Right ventricle myocardium superior (tissue), 1 donor: Measurements from ENCODE around the gene CHST13. TPM values are rescaled to one million over a fixed set of nuclear protein-coding genes. Genes with fewer than 3 reads are reported as not detected.
"Not testable (repeated sequence)": the region's sequence is repeated elsewhere in the genome, so short reads cannot be mapped to it uniquely, and the experiment has no call there.

ENCODE experiments used
- ATAC-seq: fragments of 200-7000 bp; cut with Tn5 transposase; one replicate; pipeline ENCODE4 v1.9.1; 2020; ENCODE audit warnings: mild to moderate bottlenecking; ENCODE audit not compliant: poor library complexity
- DNase-seq: peaks from one replicate; pipeline ENCODE4 v3.0.0-alpha.2; 2020
- intact Hi-C: fragments of 100-400 bp; cut with DNase I; formaldehyde crosslinking; loops from one replicate; pipeline ENCODE4 v1.11.2; 2022
- total RNA-seq: library from RNA; stranded (reverse); fragmentation: NEBNext Ultra II Directional; extraction: Animal tissue kit (Norgen Biotek cat#: 25700); gene quantifications from one replicate; pipeline ENCODE4 v1.2.1, GENCODE V29; 2021
- donor health status: DM: no; HTN: yes; CAD: no; lungs with severe emphysema.

CHST13 gene
- total RNA-seq, 1 donor from 2014 or later = 0.11 TPM

- intact Hi-C loops = no loop called here
- ATAC-seq (no peak), DNase-seq (no peak)
Measured at GRCh38 chr3:126533506-126533905, 9.6 kb downstream of the CHST13 start.

GRCh38 chr3:126534716-126535115 lies 10.8 kb downstream of the CHST13 start:
- intact Hi-C loops, ATAC-seq: not testable (repeated sequence)
- peak; percentile 18 for DNase-seq

GRCh38 chr3:126535636-126536035 lies 11.7 kb downstream of the CHST13 start:
- intact Hi-C loops = no loop called here
- DNase-seq (peak; percentile 20), ATAC-seq (no peak)

GRCh38 chr3:126536126-126536525 lies 12.2 kb downstream of the CHST13 start:
- peak; percentile 4 for DNase-seq
- ATAC-seq = no peak
- intact Hi-C loops = no loop called here

GRCh38 chr3:126537116-126537729 lies 13.3 kb downstream of the CHST13 start:
- intact Hi-C loops = no loop called here
- ATAC-seq (no peak), DNase-seq (peak; percentile 16)

GRCh38 chr3:126537730-126538281 lies 13.9 kb downstream of the CHST13 start:
- intact Hi-C loops = no loop called here
- peak; percentile 39 for DNase-seq
- peak; percentile 46 for ATAC-seq

- no peak for ATAC-seq
- peak; percentile 35 for DNase-seq
- intact Hi-C loops = no loop called here
Measured at GRCh38 chr3:126538316-126538715, 14.4 kb downstream of the CHST13 start.

- ATAC-seq (no peak), DNase-seq (no peak)
- intact Hi-C loops = no loop called here
Measured at GRCh38 chr3:126538966-126539365, 15.0 kb downstream of the CHST13 start.

- intact Hi-C loops = no loop called here
- ATAC-seq (no peak), DNase-seq (peak; percentile 12)
Measured at GRCh38 chr3:126539558-126540250, 15.7 kb downstream of the CHST13 start.

- ATAC-seq (peak; percentile 65), DNase-seq (peak; percentile 48)
- intact Hi-C loops = no loop called here
Measured at GRCh38 chr3:126540342-126540849, 16.4 kb downstream of the CHST13 start.

GRCh38 chr3:126540951-126541627 lies 17.1 kb downstream of the CHST13 start:
- peak; percentile 33 for DNase-seq
- intact Hi-C loops = no loop called here
- no peak for ATAC-seq

- DNase-seq (peak; percentile 38), ATAC-seq (no peak)
- intact Hi-C loops = no loop called here
Measured at GRCh38 chr3:126541628-126542339, 17.8 kb downstream of the CHST13 start.

GRCh38 chr3:126542340-126543241 lies 18.6 kb downstream of the CHST13 start:
- intact Hi-C loops = no loop called here
- DNase-seq = peak; percentile 27
- ATAC-seq = no peak

GRCh38 chr3:126543457-126544061 lies 19.6 kb downstream of the CHST13 start:
- ATAC-seq (no peak), DNase-seq (peak; percentile 32)
- intact Hi-C loops = no loop called here

- intact Hi-C loops = no loop called here
- ATAC-seq (no peak), DNase-seq (peak; percentile 33)
Measured at GRCh38 chr3:126544596-126545281, 20.8 kb downstream of the CHST13 start.

GRCh38 chr3:126545544-126545943 lies 21.6 kb downstream of the CHST13 start:
- intact Hi-C loops = no loop called here
- no peak for ATAC-seq
- peak; percentile 10 for DNase-seq

- DNase-seq = peak; percentile 6
- intact Hi-C loops = no loop called here
- no peak for ATAC-seq
Measured at GRCh38 chr3:126546013-126546412, 22.1 kb downstream of the CHST13 start.
